SK-N-SH treated with all-trans-retinoic acid at 6 μM for 48 hours (cell line): ENCODE measurements around the gene ECI1.

Experiments used
- ATAC-seq: fragments of 200-7000 bp; cut with Tn5 transposase; 3 replicates; pipeline ENCODE4 v1.9.1; 2020; ENCODE audit warnings: mild to moderate bottlenecking, moderate library complexity
- BACH2 ChIP-seq: fragments of 250-450 bp; sonication (Bioruptor Pico); IDR thresholded peaks from 2 replicates; pipeline ENCODE4 v1.9.0; 2021; ENCODE audit warnings: mild to moderate bottlenecking, borderline replicate concordance
- CREB5 ChIP-seq: fragments of 250-450 bp; sonication (Bioruptor Pico); IDR thresholded peaks from 2 replicates; pipeline ENCODE4 v1.5.1; 2020; ENCODE audit warnings: low read depth, mild to moderate bottlenecking, moderate library complexity
- CSDC2 ChIP-seq: fragments of 250-450 bp; sonication (Bioruptor Pico); IDR thresholded peaks from 2 replicates; pipeline ENCODE4 v1.5.0; 2020; ENCODE audit warnings: mild to moderate bottlenecking, moderate library complexity
- CSRNP3 ChIP-seq: fragments of 250-450 bp; sonication (Bioruptor Pico); IDR thresholded peaks from 2 replicates; pipeline ENCODE4 v1.5.1; 2021; ENCODE audit warnings: mild to moderate bottlenecking, moderate library complexity
- ESRRG ChIP-seq: fragments of 250-450 bp; sonication (Bioruptor Pico); IDR thresholded peaks from 2 replicates; pipeline ENCODE4 v1.6.1; 2021; ENCODE audit warnings: mild to moderate bottlenecking
- GLIS3 ChIP-seq: fragments of 250-450 bp; sonication (Bioruptor Pico); IDR thresholded peaks from 2 replicates; pipeline ENCODE4 v1.5.0; 2020; ENCODE audit warnings: mild to moderate bottlenecking, moderate library complexity
- ISL1 ChIP-seq: fragments of 250-450 bp; sonication (Bioruptor Pico); IDR thresholded peaks from 2 replicates; pipeline ENCODE4 v2.1.2; 2022; ENCODE audit warnings: mild to moderate bottlenecking, moderate library complexity
- PATZ1 ChIP-seq: fragments of 250-450 bp; sonication (Bioruptor Pico); IDR thresholded peaks from 2 replicates; pipeline ENCODE4 v1.8.0; 2020; ENCODE audit warnings: mild to moderate bottlenecking, moderate library complexity, borderline replicate concordance
- POU6F1 ChIP-seq: fragments of 250-450 bp; sonication (Bioruptor Pico); IDR thresholded peaks from 2 replicates; pipeline ENCODE4 v1.8.0; 2021; ENCODE audit warnings: low read depth, mild to moderate bottlenecking, moderate library complexity, borderline replicate concordance
- PPARA ChIP-seq: fragments of 250-450 bp; sonication (Bioruptor Pico); IDR thresholded peaks from 2 replicates; pipeline ENCODE4 v1.5.0; 2020; ENCODE audit warnings: mild to moderate bottlenecking, borderline replicate concordance
- SNAI2 ChIP-seq: fragments of 250-450 bp; sonication (Bioruptor Pico); IDR thresholded peaks from 2 replicates; pipeline ENCODE4 v1.5.0; 2020; ENCODE audit warnings: mild to moderate bottlenecking, moderate library complexity
- TCF4 ChIP-seq: fragments of 250-450 bp; sonication (Bioruptor Pico); IDR thresholded peaks from 2 replicates; pipeline ENCODE4 v1.8.0; 2021; ENCODE audit warnings: mild to moderate bottlenecking, moderate library complexity, borderline replicate concordance
- TOX ChIP-seq: fragments of 250-450 bp; sonication (Bioruptor Pico); IDR thresholded peaks from 2 replicates; pipeline ENCODE4 v1.8.0; 2021; ENCODE audit warnings: mild to moderate bottlenecking, moderate library complexity, borderline replicate concordance
- TSHZ2 ChIP-seq: fragments of 250-450 bp; sonication (Bioruptor Pico); IDR thresholded peaks from 2 replicates; pipeline ENCODE4 v1.5.0; 2020; ENCODE audit warnings: mild to moderate bottlenecking, moderate library complexity
- ZFP3 ChIP-seq: fragments of 250-450 bp; sonication (Bioruptor Pico); IDR thresholded peaks from 2 replicates; pipeline ENCODE4 v1.5.0; 2020; ENCODE audit warnings: mild to moderate bottlenecking, moderate library complexity
- ZFP30 ChIP-seq: fragments of 450-650 bp; formaldehyde crosslinking; IDR thresholded peaks from 2 replicates; pipeline ENCODE4 v1.5.0; 2022; ENCODE audit warnings: mild to moderate bottlenecking, moderate library complexity
- ZNF70 ChIP-seq: fragments of 450-650 bp; formaldehyde crosslinking; IDR thresholded peaks from 2 replicates; pipeline ENCODE4 v1.5.0; 2020; ENCODE audit warnings: mild to moderate bottlenecking, moderate library complexity
- ZNF8 ChIP-seq: fragments of 450-650 bp; formaldehyde crosslinking; IDR thresholded peaks from 2 replicates; pipeline ENCODE4 v1.5.0; 2020; ENCODE audit warnings: mild to moderate bottlenecking, moderate library complexity

The ECI1 gene

GRCh38 chr16:2237102-2237482 lies 14.3 kb downstream of the ECI1 start:
- no peak for ATAC-seq
- TF ChIP-seq TSHZ2 (no peak), CSDC2 (CRISPR knock-in tag) (no peak), POU6F1 (CRISPR knock-in tag) (no peak), SNAI2 (CRISPR knock-in tag) (no peak), GLIS3 (CRISPR knock-in tag) (no peak)
- TF ChIP-seq, all 23 proteins: peak for 0

- TF ChIP-seq ESRRG (CRISPR knock-in tag) = no peak
- no peak for TF ChIP-seq ZFP3 (CRISPR knock-in tag)
- no peak for TF ChIP-seq TSHZ2
- ATAC-seq = peak; percentile 50
Measured at GRCh38 chr16:2236337-2237101, 14.9 kb downstream of the ECI1 start, which contains the start of gene DNASE1L2. TSS of gene DNASE1L2 (plus strand) at chr16:2236444. CDS start at chr16:2236817, 373 bp downstream.

GRCh38 chr16:2235695-2236336 lies 15.6 kb downstream of the ECI1 start:
- no peak for TF ChIP-seq TCF4
- TF ChIP-seq ZNF70 (CRISPR knock-in tag) = no peak
- TF ChIP-seq GLIS3 (CRISPR knock-in tag) = no peak
- TF ChIP-seq TOX = no peak
- TF ChIP-seq PPARA (CRISPR knock-in tag) = no peak
- no peak for TF ChIP-seq POU6F1 (CRISPR knock-in tag)
- TF ChIP-seq BACH2 (CRISPR knock-in tag) = no peak
- ATAC-seq = peak; percentile 2

GRCh38 chr16:2235234-2235651 lies 16.1 kb downstream of the ECI1 start:
- no peak for TF ChIP-seq ZFP3 (CRISPR knock-in tag)
- TF ChIP-seq CSRNP3 = no peak
- no peak for TF ChIP-seq ZNF8 (CRISPR knock-in tag)
- no peak for TF ChIP-seq TCF4
- no peak for TF ChIP-seq ISL1 (CRISPR knock-in tag)
- no peak for TF ChIP-seq CREB5 (CRISPR knock-in tag)
- TF ChIP-seq CSDC2 (CRISPR knock-in tag) = no peak
- TF ChIP-seq BACH2 (CRISPR knock-in tag) = no peak
- no peak for TF ChIP-seq GLIS3 (CRISPR knock-in tag)
- no peak for TF ChIP-seq ZFP30 (CRISPR knock-in tag)
- no peak for TF ChIP-seq TOX
- no peak for TF ChIP-seq ZNF70 (CRISPR knock-in tag)
- TF ChIP-seq PATZ1 = no peak
- no peak for ATAC-seq
